Osteoblast (primary cell): ENCODE data around the gene UBE2Z. TPM values are rescaled to one million over a fixed set of nuclear protein-coding genes. Genes with fewer than 3 reads are reported as not detected.

Experiments used
- DNase-seq: peaks from one replicate; pipeline ENCODE4 v3.0.0; 2011; ENCODE audit warnings: low spot score, mixed read lengths; ENCODE audit not compliant: insufficient read length; ENCODE audit errors: missing footprints
- H2AFZ ChIP-seq: 2 replicates; pipeline ENCODE4 v1.6.0; 2011; ENCODE audit warnings: mild to moderate bottlenecking, low read length
- H3K27ac ChIP-seq: 2 replicates; pipeline ENCODE4 v1.5.1; 2011; ENCODE audit warnings: mild to moderate bottlenecking, low read depth, low read length, moderate library complexity
- H3K27me3 ChIP-seq: 2 replicates; pipeline ENCODE4 v1.6.0; 2012; ENCODE audit warnings: mild to moderate bottlenecking, control low read depth, inconsistent platforms, low read length, moderate library complexity; ENCODE audit not compliant: insufficient read depth
- H3K36me3 ChIP-seq: 2 replicates; pipeline ENCODE4 v1.5.1; 2011; ENCODE audit warnings: mild to moderate bottlenecking, low read length, control low read depth, moderate library complexity; ENCODE audit not compliant: insufficient read depth
- H3K4me1 ChIP-seq: 2 replicates; pipeline ENCODE4 v1.5.1; 2011; ENCODE audit warnings: mild to moderate bottlenecking, low read length, control low read depth, moderate library complexity; ENCODE audit not compliant: insufficient read depth
- H3K4me2 ChIP-seq: 2 replicates; pipeline ENCODE4 v1.6.0; 2011; ENCODE audit warnings: mild to moderate bottlenecking, low read length; ENCODE audit not compliant: insufficient read depth
- H3K4me3 ChIP-seq: fragments of 200-600 bp; sonication (generic); 3 replicates; pipeline ENCODE4 v1.5.1; 2012; ENCODE audit warnings: mild to moderate bottlenecking, low read length, inconsistent platforms; ENCODE audit not compliant: insufficient read depth
- H3K79me2 ChIP-seq: 2 replicates; pipeline ENCODE4 v1.6.0; 2012; ENCODE audit warnings: mild to moderate bottlenecking, low read length, control low read depth, inconsistent platforms; ENCODE audit not compliant: insufficient read depth
- H3K9me3 ChIP-seq: 2 replicates; pipeline ENCODE4 v1.5.1; 2011; ENCODE audit warnings: low read depth, low read length, control low read depth
- H4K20me1 ChIP-seq: 2 replicates; pipeline ENCODE4 v1.6.0; 2012; ENCODE audit warnings: mild to moderate bottlenecking, low read length, control low read depth; ENCODE audit not compliant: insufficient read depth
- total RNA-seq: library from RNA; depleted of rRNA; stranded (reverse); fragments of >200 nt; gene quantifications from 2 replicates; pipeline ENCODE4 v1.2.3, GENCODE V29; 2012
- TF ChIP-seq, protein P1 (sequence below): IDR thresholded peaks from 2 replicates; pipeline ENCODE4 v1.5.1; 2011; ENCODE audit warnings: mild to moderate bottlenecking, low read depth, low read length, moderate library complexity; ENCODE audit errors: extremely low read depth

UBE2Z gene
- total RNA-seq, 1 donor, result 98.8 TPM

DNA sequence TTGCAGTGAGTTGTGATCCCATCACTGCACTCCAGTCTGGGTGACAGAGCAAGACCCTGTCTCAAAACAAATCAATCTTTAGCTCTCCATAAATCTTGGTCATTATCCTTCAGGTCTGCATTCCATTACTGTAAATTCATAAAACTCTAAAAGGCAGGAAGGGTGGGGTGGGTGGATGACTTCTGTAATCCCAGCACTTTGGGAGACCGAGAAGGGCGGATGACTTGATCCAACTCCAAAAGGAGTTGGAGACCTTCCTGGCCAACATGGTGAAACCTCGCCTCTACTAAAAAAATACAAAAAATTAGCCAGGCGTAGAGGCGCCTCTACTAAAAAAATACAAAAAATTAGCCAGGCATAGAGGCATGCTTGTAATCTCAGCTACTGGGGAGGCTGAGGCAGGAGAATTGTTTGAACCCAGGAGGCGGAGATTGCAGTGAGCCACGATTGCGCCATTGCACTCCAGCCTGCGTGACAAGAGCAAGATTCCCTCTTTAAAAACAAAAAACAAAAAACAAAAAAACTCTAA lies 2.2 kb upstream of the UBE2Z start:
- no peaks in the 10 kb centered on the region for H3K27me3 ChIP-seq
- no peaks in the 10 kb centered on the region for H3K9me3 ChIP-seq
- no peak overlapping the region for H2AFZ ChIP-seq
- TF ChIP-seq, protein P1, sequence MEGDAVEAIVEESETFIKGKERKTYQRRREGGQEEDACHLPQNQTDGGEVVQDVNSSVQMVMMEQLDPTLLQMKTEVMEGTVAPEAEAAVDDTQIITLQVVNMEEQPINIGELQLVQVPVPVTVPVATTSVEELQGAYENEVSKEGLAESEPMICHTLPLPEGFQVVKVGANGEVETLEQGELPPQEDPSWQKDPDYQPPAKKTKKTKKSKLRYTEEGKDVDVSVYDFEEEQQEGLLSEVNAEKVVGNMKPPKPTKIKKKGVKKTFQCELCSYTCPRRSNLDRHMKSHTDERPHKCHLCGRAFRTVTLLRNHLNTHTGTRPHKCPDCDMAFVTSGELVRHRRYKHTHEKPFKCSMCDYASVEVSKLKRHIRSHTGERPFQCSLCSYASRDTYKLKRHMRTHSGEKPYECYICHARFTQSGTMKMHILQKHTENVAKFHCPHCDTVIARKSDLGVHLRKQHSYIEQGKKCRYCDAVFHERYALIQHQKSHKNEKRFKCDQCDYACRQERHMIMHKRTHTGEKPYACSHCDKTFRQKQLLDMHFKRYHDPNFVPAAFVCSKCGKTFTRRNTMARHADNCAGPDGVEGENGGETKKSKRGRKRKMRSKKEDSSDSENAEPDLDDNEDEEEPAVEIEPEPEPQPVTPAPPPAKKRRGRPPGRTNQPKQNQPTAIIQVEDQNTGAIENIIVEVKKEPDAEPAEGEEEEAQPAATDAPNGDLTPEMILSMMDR, result no peak
- DNase-seq, result no peak
- H3K4me1 ChIP-seq, result peaks cover 23% of the 10 kb centered on the region
- peaks cover 7% of the 10 kb centered on the region for H3K36me3 ChIP-seq
- peaks cover 32% of the 10 kb centered on the region for H3K79me2 ChIP-seq
- H3K4me3 ChIP-seq, result no peak overlapping the region
- H3K4me2 ChIP-seq, result no peak overlapping the region
- H4K20me1 ChIP-seq, result peaks cover 17% of the 10 kb centered on the region
- no peak overlapping the region for H3K27ac ChIP-seq

DNA sequence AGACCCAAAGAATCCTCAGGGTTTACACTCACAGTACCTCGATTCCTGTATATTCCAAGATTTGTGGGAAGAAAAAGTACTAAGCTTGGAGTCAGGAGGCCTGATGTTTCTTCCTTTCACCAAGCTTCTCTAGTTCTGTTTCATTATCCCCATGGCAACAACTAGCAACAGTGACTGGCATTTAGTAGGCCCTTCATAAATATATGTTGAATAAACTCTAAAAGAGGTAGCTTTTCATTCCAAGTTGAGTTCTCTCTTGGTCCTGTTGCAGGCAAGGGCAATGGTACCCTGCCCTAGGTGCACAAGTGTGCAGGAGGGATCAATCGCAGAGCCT lies 527 bp upstream of the UBE2Z start:
- Histone ChIP-seq H3K9me3 (no peaks in the 10 kb centered on the region), H3K79me2 (peaks cover 48% of the 10 kb centered on the region), H3K27ac (peak overlapping the region; percentile 89), H3K4me3 (peak overlapping the region; percentile 76), H2AFZ (peak overlapping the region; percentile 95), H3K27me3 (no peaks in the 10 kb centered on the region), H4K20me1 (peaks cover 32% of the 10 kb centered on the region), H3K4me1 (peaks cover 38% of the 10 kb centered on the region), H3K36me3 (peaks cover 23% of the 10 kb centered on the region), H3K4me2 (peak overlapping the region; percentile 82)
- DNase-seq, result peak; percentile 91
- TF ChIP-seq, protein P1, result no peak

DNA sequence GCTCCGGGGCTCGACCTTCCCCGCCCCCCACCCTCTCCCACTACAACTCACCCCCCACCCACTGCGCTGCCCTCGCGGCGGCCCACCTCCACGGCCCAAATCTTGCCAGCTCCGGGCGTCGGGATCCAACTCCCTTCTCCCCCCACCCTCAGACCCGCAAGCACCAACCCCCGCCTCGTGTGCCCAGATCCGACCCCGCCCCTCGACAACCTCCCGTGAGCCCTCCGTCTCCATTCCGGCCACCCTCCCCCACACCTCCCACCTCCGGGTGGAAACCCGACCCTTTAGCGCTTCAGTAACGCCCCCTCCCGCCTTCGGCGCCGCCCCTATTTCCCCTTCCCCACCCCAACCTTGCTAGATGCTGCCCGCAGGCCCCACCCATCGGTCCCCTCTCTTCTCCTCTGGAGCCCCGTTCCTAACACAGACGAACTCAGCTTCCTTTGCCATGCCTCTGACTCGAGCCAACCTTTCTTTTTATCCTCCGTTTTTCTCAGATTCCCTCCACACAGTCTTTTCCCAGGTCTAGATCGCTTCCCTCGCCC lies 717 bp downstream of the UBE2Z start:
- Histone ChIP-seq H3K79me2 (peaks cover 61% of the 10 kb centered on the region), H3K27me3 (no peaks in the 10 kb centered on the region), H3K4me2 (peak overlapping the region; percentile 89), H3K36me3 (peaks cover 34% of the 10 kb centered on the region), H3K4me1 (peaks cover 41% of the 10 kb centered on the region), H3K27ac (peak overlapping the region; percentile 89), H3K9me3 (no peaks in the 10 kb centered on the region), H2AFZ (no peak overlapping the region), H3K4me3 (peak overlapping the region; percentile 76), H4K20me1 (peaks cover 38% of the 10 kb centered on the region)
- TF ChIP-seq, protein P1, result no peak
- peak; percentile 94 for DNase-seq

DNA sequence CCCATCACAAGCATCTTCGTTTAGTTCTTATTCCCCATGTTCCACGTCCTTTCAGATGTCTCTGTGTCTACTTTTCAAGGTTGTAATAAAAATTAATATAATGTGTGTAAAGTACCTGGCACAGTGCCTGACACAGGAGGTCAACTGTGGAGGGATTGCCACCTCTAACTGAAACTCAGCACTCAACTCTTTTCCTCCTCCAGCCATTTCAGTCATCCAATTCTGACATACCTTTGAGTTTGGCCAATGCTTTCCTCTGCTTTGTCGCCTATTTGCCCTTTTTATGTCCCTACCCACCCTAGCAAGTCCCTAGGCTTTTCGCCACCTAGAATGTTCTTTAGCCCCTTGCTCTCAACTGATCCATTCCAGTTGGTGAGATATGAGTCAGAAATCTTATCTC lies 1.6 kb downstream of the UBE2Z start:
- TF ChIP-seq, protein P1, result no peak
- DNase-seq, result no peak
- H3K27ac ChIP-seq, result peak overlapping the region; percentile 47
- no peaks in the 10 kb centered on the region for H3K27me3 ChIP-seq
- peak overlapping the region; percentile 76 for H3K4me3 ChIP-seq
- H3K79me2 ChIP-seq, result peaks cover 69% of the 10 kb centered on the region
- peaks cover 41% of the 10 kb centered on the region for H3K4me1 ChIP-seq
- peak overlapping the region; percentile 89 for H3K4me2 ChIP-seq
- no peaks in the 10 kb centered on the region for H3K9me3 ChIP-seq
- no peak overlapping the region for H2AFZ ChIP-seq
- peaks cover 41% of the 10 kb centered on the region for H4K20me1 ChIP-seq
- H3K36me3 ChIP-seq, result peaks cover 41% of the 10 kb centered on the region
